ENCODE data around the gene UBE2D2. TPM values are rescaled to one million over a fixed set of nuclear protein-coding genes. Genes with fewer than 3 reads are reported as not detected.
"Not testable (repeated sequence)": the region's sequence is repeated elsewhere in the genome, so short reads cannot be mapped to it uniquely, and the experiment has no call there.

UBE2D2 gene
- total RNA-seq, 1 donor from 2014 or later = 152 TPM

- no peaks in the 10 kb centered on the region for H3K9me3 Mint-ChIP-seq
- intact Hi-C loops (cut with micrococcal nuclease) = loop anchor here (1.0 to 2.0 kb wide), 8 partner anchors 10 to 190 kb away; partner anchors contain the start of gene UBE2D2
- H3K4me1 Mint-ChIP-seq = peaks cover 81% of the 10 kb centered on the region
- POLR2A ChIA-PET = interaction anchor here (0.6 to 3.2 kb wide), 4 partner anchors 10 to 15 kb away, joined by 3 to 22 read pairs (median 4); partner anchors contain the start of gene UBE2D2
- CTCF ChIA-PET = interaction anchor here (0.6 to 2.6 kb wide), 21 partner anchors 8 to 200 kb away, joined by 3 to 19 read pairs (median 4); no protein-coding TSS in a partner anchor
- ATAC-seq (ENCODE audit: low read depth) (no peak), DNase-seq (no peak)
- peak overlapping the region; percentile 59 for H3K4me3 Mint-ChIP-seq
- no peaks in the 10 kb centered on the region for H3K27me3 Mint-ChIP-seq
- H3K36me3 Mint-ChIP-seq (ENCODE audit: low read depth) = peaks cover 37% of the 10 kb centered on the region
- TF ChIP-seq, protein P1, sequence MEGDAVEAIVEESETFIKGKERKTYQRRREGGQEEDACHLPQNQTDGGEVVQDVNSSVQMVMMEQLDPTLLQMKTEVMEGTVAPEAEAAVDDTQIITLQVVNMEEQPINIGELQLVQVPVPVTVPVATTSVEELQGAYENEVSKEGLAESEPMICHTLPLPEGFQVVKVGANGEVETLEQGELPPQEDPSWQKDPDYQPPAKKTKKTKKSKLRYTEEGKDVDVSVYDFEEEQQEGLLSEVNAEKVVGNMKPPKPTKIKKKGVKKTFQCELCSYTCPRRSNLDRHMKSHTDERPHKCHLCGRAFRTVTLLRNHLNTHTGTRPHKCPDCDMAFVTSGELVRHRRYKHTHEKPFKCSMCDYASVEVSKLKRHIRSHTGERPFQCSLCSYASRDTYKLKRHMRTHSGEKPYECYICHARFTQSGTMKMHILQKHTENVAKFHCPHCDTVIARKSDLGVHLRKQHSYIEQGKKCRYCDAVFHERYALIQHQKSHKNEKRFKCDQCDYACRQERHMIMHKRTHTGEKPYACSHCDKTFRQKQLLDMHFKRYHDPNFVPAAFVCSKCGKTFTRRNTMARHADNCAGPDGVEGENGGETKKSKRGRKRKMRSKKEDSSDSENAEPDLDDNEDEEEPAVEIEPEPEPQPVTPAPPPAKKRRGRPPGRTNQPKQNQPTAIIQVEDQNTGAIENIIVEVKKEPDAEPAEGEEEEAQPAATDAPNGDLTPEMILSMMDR (IDR thresholded peaks at IDR 0.05) = peak; percentile 4
- peak overlapping the region; percentile 76 for H3K27ac Mint-ChIP-seq
Observed at GRCh38 chr5:139575313-139575646, 14.1 kb downstream of the UBE2D2 start.

DNA sequence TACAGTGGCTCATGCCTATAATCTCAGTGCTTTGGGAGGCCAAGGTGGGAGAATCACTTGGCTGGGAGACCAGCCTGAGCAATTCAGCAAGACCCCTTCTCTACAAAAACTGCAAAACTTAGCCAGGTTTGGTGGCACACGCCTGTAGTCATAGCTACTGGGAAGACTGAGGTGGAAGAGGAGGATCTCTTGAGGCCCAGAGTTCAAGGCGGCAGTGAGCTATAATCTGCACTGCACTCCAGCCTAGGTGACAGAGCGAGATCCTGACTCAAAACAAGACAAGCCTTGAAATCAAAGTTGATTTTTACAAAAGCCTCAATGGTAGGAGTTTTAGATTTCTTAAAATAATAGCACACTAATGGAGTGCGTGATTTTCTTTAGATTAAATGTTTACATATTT is 14.6 kb downstream of the UBE2D2 start:
- TF ChIP-seq, protein P1 (IDR thresholded peaks at IDR 0.05) = no peak
- peaks cover 35% of the 10 kb centered on the region for H3K36me3 Mint-ChIP-seq (ENCODE audit: low read depth)
- intact Hi-C loops (cut with micrococcal nuclease) = loop anchor here (1.0 to 2.0 kb wide), 8 partner anchors 10 to 189 kb away; partner anchors contain the start of gene UBE2D2
- ChIA-PET CTCF (interaction anchor here (0.8 to 2.6 kb wide), 8 partner anchors 11 to 190 kb away, joined by 3 to 19 read pairs (median 4); no protein-coding TSS in a partner anchor), POLR2A (interaction anchor here (0.6 to 3.2 kb wide), 4 partner anchors 10 to 17 kb away, joined by 4 to 22 read pairs (median 6); no protein-coding TSS in a partner anchor)
- no peaks in the 10 kb centered on the region for H3K9me3 Mint-ChIP-seq
- H3K27ac Mint-ChIP-seq = peak overlapping the region; percentile 76
- ATAC-seq (ENCODE audit: low read depth) (no peak), DNase-seq (no peak)
- peak overlapping the region; percentile 59 for H3K4me3 Mint-ChIP-seq
- no peaks in the 10 kb centered on the region for H3K27me3 Mint-ChIP-seq
- H3K4me1 Mint-ChIP-seq = peaks cover 79% of the 10 kb centered on the region

DNA sequence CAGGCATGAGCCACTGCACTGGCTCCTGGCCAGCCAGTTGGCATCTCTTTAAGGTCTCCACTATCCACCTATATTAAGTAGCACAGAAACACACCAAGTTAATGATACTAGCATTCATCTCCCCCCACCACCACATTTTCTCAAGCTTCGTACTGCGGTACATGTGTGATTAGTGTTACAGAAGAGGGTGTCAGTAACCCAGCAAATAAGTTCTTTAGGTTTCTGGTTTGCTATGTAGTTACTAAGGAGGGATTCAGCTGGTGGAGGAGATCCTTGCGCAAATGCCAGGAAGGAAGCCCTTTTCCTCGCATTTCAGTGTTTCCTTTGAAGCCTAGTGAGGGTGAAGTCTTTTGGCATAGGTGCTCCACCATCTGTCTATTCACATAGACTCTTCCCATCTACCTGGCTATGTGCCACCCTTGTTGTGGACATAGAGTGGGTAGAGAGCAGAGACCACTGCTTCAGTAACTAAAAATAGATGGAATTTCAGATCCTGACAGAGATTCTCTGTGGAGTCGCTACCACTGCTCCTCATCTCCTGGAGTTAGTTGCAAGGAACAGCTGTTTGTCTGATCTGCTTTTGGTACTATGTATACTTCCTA is 16.7 kb downstream of the UBE2D2 start:
- Mint-ChIP-seq H3K9me3 (no peaks in the 10 kb centered on the region), H3K36me3 (ENCODE audit: low read depth) (peaks cover 34% of the 10 kb centered on the region), H3K27me3 (no peaks in the 10 kb centered on the region), H3K27ac (peak overlapping the region; percentile 12), H3K4me3 (peak overlapping the region; percentile 38), H3K4me1 (peaks cover 75% of the 10 kb centered on the region)
- no peak for DNase-seq
- no peak for ATAC-seq (ENCODE audit: low read depth)
- POLR2A ChIA-PET = interaction anchor here (0.7 to 2.6 kb wide), 4 partner anchors 15 to 1101 kb away, joined by 3 to 8 read pairs (median 7); partner anchors contain the start of gene UBE2D2
- TF ChIP-seq, protein P1 (IDR thresholded peaks at IDR 0.05) = no peak
- CTCF ChIA-PET = interaction anchor here (1.0 kb wide), 1 partner anchor 15 kb away, joined by 3 read pairs; no protein-coding TSS in a partner anchor
- intact Hi-C loops (cut with micrococcal nuclease) = no loop called here

- Mint-ChIP-seq H3K27ac (peak overlapping the region; percentile 12), H3K36me3 (ENCODE audit: low read depth) (peaks cover 36% of the 10 kb centered on the region), H3K27me3 (no peaks in the 10 kb centered on the region), H3K4me1 (peaks cover 77% of the 10 kb centered on the region), H3K9me3 (no peaks in the 10 kb centered on the region), H3K4me3 (no peak overlapping the region)
- no peak for DNase-seq
- TF ChIP-seq, protein P1 (IDR thresholded peaks at IDR 0.05) = no peak
- ATAC-seq (ENCODE audit: low read depth) = no peak
- ChIA-PET POLR2A (interaction anchor here (0.8 to 2.6 kb wide), 2 partner anchors 16 to 17 kb away, joined by 3 to 8 read pairs; partner anchors contain the start of gene UBE2D2), CTCF (interaction anchor here (0.9 kb wide), 1 partner anchor 8 kb away, joined by 3 read pairs; no protein-coding TSS in a partner anchor)
- intact Hi-C loops (cut with micrococcal nuclease) = no loop called here
Observed at GRCh38 chr5:139578325-139578724, 17.2 kb downstream of the UBE2D2 start.

- intact Hi-C loops (cut with micrococcal nuclease); CTCF ChIA-PET; H3K4me3 Mint-ChIP-seq; H3K9me3 Mint-ChIP-seq; DNase-seq; ATAC-seq (ENCODE audit: low read depth); H3K27me3 Mint-ChIP-seq: not testable (repeated sequence)
- peaks cover 44% of the 10 kb centered on the region for H3K36me3 Mint-ChIP-seq (ENCODE audit: low read depth)
- POLR2A ChIA-PET = interaction anchor here (0.7 to 1.0 kb wide), 2 partner anchors 16 to 51 kb away, joined by 4 to 5 read pairs; no protein-coding TSS in a partner anchor
- peak overlapping the region; percentile 46 for H3K27ac Mint-ChIP-seq
- peaks cover 65% of the 10 kb centered on the region for H3K4me1 Mint-ChIP-seq
Observed at GRCh38 chr5:139582181-139582580, 21.0 kb downstream of the UBE2D2 start.

Measured in activated B cell treated with CpG ODN at 0.5 μM for 24 hours (primary cell).